ENCODE measurements around the gene VAT1.
A peak's percentile ranks its signal among the peaks of the same experiment; 100 is the strongest.

VAT1 gene

DNA sequence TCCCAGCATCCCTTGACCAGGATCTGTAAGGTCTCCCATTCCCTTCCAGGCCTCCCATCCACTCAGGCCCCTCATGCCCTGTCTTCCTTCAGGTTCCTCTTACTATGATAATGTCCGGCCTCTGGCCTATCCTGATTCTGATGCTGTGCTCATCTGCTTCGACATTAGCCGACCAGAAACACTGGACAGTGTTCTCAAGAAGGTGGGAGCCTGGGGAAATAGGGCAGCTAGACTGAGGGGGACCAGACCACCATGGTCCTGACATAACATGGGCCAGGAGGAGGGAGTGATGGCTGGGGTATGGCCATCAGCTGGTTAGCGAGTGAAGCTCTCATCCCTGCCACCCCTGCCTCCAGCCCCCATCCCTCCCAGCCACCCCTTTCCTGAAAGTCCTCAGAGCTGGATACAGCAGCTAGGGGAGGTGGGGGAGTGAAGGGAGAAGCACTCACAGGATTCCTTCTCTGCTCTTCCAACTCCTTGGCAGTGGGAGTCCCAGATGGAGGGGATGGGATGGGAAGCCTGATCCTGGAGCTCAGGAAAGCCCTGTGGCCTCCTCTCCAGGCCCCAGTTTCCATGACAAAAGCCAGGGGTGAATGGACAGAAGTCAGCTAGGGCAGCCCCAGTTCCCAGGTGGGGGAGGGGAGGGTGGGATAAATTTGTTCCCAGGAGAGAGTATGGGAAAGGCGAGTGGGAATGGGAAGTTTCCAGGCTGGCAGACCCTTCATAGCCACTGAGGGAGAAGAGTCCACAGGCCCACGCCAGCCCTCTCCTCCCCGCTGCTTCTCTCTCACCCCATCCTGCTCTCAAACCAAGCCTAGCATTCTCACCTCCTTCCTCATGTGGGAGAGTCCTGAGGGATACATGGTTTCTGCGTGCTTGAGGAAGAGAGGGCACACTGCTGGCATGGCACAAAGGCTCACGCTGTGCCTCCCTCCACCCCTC lies 5.2 kb upstream of the VAT1 start:
- in situ Hi-C loops (cut with HindIII; ENCODE audit: low sequenced_read_pairs) = no loop called here
- DNase-seq (ENCODE audit: low read depth) = no peak
- TF ChIP-seq, protein P1, sequence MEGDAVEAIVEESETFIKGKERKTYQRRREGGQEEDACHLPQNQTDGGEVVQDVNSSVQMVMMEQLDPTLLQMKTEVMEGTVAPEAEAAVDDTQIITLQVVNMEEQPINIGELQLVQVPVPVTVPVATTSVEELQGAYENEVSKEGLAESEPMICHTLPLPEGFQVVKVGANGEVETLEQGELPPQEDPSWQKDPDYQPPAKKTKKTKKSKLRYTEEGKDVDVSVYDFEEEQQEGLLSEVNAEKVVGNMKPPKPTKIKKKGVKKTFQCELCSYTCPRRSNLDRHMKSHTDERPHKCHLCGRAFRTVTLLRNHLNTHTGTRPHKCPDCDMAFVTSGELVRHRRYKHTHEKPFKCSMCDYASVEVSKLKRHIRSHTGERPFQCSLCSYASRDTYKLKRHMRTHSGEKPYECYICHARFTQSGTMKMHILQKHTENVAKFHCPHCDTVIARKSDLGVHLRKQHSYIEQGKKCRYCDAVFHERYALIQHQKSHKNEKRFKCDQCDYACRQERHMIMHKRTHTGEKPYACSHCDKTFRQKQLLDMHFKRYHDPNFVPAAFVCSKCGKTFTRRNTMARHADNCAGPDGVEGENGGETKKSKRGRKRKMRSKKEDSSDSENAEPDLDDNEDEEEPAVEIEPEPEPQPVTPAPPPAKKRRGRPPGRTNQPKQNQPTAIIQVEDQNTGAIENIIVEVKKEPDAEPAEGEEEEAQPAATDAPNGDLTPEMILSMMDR (IDR thresholded peaks at IDR 0.05; ENCODE audit: low read depth, low read length, missing control alignments) = no peak
- H3K4me3 ChIP-seq (ENCODE audit: low read depth, low read length) = no peak overlapping the region

DNA sequence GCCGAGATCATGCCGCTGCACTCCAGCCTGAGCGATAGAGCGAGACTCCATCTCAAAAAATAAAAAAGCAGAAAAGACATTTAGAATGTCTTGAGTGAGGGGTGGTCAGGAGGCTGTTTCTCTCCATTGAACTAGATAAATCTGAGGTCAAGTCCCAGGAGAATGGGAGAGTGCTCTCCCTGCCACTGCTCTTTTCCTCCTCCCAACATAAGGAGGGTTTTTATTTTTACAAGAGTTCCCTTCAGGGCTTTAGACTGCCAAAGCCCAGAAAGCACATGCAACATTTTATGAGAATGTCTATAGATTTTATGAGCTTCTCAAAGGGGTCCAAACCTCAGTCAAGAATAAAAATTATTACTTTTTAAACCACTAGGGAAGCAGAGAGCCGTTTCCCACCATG lies 4.4 kb upstream of the VAT1 start:
- H3K4me3 ChIP-seq (ENCODE audit: low read depth, low read length) = no peak overlapping the region
- TF ChIP-seq, protein P1 (IDR thresholded peaks at IDR 0.05; ENCODE audit: low read depth, low read length, missing control alignments) = no peak
- in situ Hi-C loops (cut with HindIII; ENCODE audit: low sequenced_read_pairs) = no loop called here
- no peak for DNase-seq (ENCODE audit: low read depth)

DNA sequence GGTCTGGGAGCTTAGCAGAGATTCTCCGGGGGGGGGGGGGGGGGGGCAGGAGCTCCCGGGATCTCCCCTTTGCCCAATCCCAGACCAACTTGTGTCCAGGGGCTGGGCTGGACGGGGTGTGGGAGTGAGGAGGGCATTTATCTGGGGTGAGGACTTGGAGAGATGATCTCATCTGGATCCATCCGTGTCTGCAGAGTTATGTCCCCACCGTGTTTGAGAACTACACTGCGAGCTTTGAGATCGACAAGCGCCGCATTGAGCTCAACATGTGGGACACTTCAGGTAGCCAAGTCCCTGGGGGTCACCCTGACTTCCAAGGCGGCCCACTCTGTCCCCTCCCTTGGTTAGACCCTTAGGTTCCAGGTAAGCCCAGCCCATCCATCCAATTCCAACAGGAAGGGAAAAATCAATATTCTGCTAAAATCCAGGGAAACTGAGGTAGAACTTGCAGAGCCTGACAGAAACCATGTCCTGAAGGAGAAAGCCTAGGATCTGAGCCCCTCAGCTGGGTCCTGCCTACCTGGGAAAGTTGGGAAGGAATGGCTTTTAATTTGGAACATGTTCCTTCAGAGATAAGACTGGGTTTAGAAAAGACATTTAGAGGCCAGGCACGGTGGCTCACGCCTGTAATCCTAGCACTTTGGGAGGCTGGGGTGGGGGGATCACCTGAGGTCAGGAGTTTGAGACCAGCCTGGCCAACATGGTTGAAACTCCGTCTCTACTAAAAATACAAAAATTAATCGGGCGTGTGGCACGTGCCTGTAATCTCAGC lies 3.8 kb upstream of the VAT1 start:
- TF ChIP-seq, protein P1 (IDR thresholded peaks at IDR 0.05; ENCODE audit: low read depth, low read length, missing control alignments) = no peak
- in situ Hi-C loops (cut with HindIII; ENCODE audit: low sequenced_read_pairs) = no loop called here
- H3K4me3 ChIP-seq (ENCODE audit: low read depth, low read length) = peak overlapping the region; percentile 47
- no peak for DNase-seq (ENCODE audit: low read depth)

DNA sequence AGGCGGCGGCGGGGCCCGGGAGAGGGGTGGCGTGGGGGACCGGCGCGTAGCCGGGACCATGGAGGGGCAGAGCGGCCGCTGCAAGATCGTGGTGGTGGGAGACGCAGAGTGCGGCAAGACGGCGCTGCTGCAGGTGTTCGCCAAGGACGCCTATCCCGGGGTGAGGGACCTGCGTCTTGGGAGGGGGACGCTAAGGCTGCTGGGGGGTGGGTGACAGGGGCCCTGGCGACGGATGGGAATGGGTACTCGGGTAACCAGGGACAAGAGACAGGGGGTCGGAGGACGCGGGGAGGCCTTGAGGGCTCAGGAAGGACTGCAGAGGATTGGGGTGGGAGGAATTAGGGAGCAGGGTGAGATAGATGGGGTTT lies 3.1 kb upstream of the VAT1 start:
- TF ChIP-seq, protein P1 (IDR thresholded peaks at IDR 0.05; ENCODE audit: low read depth, low read length, missing control alignments) = no peak
- H3K4me3 ChIP-seq (ENCODE audit: low read depth, low read length) = peak overlapping the region; percentile 47
- no peak for DNase-seq (ENCODE audit: low read depth)
- in situ Hi-C loops (cut with HindIII; ENCODE audit: low sequenced_read_pairs) = no loop called here

DNA sequence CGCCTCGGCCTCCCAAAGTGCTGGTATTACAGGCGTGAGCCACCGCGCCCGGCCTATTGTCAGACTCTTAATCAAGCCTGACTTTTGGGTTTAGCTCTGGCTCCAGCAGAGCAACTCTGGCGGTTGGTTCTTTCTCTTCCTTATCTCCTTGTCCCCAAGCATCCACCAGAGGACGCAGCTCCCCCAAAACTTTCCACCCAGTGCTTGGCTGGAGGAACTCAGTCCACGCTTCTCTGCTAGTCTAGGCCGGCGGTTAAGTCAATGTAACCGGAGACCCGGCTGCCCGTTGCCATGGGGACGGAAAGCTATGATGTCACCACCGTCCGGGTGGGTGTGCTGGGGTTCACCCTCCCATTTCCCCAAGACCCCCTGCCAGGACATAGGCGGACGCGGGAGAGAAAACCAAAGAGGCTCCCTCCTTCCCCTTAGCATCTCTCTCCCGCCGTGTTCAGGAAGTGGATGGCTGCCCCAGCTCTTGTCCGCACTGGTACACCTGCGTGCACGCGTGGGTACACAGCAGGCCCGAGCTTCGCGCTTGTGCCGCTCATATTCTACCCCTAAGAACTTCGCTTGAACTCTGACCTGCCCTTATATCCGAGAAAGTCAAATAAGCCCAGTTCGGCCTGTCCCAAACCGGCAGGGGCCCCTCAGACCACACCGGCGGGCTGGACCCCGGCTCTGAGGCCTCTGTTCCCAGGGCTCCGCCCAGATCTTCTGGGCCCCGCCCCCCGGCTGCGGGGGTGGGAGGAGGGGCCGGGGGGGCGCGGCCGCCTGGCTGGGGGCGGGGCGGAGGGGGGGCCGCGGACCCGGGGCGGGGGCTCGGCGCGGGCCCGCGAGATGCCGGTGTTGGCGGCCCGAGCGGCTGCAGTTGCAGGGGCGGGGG lies 2.5 kb upstream of the VAT1 start, which contains the start of gene RND2:
TSS of gene RND2 (plus strand) at position 825 of the 883 bp plus-strand sequence. CDS start 117 bp downstream, outside the sequence.
- in situ Hi-C loops (cut with HindIII; ENCODE audit: low sequenced_read_pairs) = no loop called here
- TF ChIP-seq, protein P1 (IDR thresholded peaks at IDR 0.05; ENCODE audit: low read depth, low read length, missing control alignments) = peak; percentile 88
- peak; percentile 92 for DNase-seq (ENCODE audit: low read depth)
- H3K4me3 ChIP-seq (ENCODE audit: low read depth, low read length) = peak within 1 kb of the TSS; percentile 47

Data from astrocyte of the cerebellum (primary cell).